Measurements from ENCODE around the gene SKIL. TPM values are rescaled to one million over a fixed set of nuclear protein-coding genes. Genes with fewer than 3 reads are reported as not detected.
A peak's percentile ranks its signal among the peaks of the same experiment; 100 is the strongest.

SKIL gene
- total RNA-seq, 1 donor from 2014 or later = 98.0 TPM

GRCh38 chr3:170359178-170359704 is 1.7 kb downstream of the SKIL start:
- TF ChIP-seq CTCF (IDR thresholded peaks at IDR 0.05; ENCODE audit: unreplicated experiment) = no peak
- no peak for DNase-seq (ENCODE audit: low spot score, unreplicated experiment)
- peak overlapping the region; percentile 94 for H3K4me3 Mint-ChIP-seq (ENCODE audit: low read depth)
- peak overlapping the region; percentile 93 for H3K27ac Mint-ChIP-seq
- H3K4me1 Mint-ChIP-seq (ENCODE audit: low read depth) = peaks cover 46% of the 10 kb centered on the region
- H3K36me3 Mint-ChIP-seq (ENCODE audit: insufficient read depth) = peaks cover 20% of the 10 kb centered on the region
- H3K27me3 Mint-ChIP-seq = no peaks in the 10 kb centered on the region
- H3K9me3 Mint-ChIP-seq (ENCODE audit: low read depth) = no peaks in the 10 kb centered on the region

GRCh38 chr3:170360466-170360865 is 3.0 kb downstream of the SKIL start:
- Mint-ChIP-seq H3K27me3 (no peaks in the 10 kb centered on the region), H3K9me3 (ENCODE audit: low read depth) (no peaks in the 10 kb centered on the region), H3K4me1 (ENCODE audit: low read depth) (peaks cover 42% of the 10 kb centered on the region), H3K4me3 (ENCODE audit: low read depth) (peak overlapping the region; percentile 50), H3K36me3 (ENCODE audit: insufficient read depth) (peaks cover 28% of the 10 kb centered on the region), H3K27ac (peak overlapping the region; percentile 62)
- TF ChIP-seq CTCF (IDR thresholded peaks at IDR 0.05; ENCODE audit: unreplicated experiment) = no peak
- DNase-seq (ENCODE audit: low spot score, unreplicated experiment) = no peak

- H3K36me3 Mint-ChIP-seq (ENCODE audit: insufficient read depth) = peaks cover 28% of the 10 kb centered on the region
- no peaks in the 10 kb centered on the region for H3K27me3 Mint-ChIP-seq
- no peak for DNase-seq (ENCODE audit: low spot score, unreplicated experiment)
- no peaks in the 10 kb centered on the region for H3K9me3 Mint-ChIP-seq (ENCODE audit: low read depth)
- peak overlapping the region; percentile 50 for H3K4me3 Mint-ChIP-seq (ENCODE audit: low read depth)
- TF ChIP-seq CTCF (IDR thresholded peaks at IDR 0.05; ENCODE audit: unreplicated experiment) = no peak
- peak overlapping the region; percentile 62 for H3K27ac Mint-ChIP-seq
- peaks cover 38% of the 10 kb centered on the region for H3K4me1 Mint-ChIP-seq (ENCODE audit: low read depth)
These were observed 3.4 kb downstream of the SKIL start for GRCh38 chr3:170360916-170361315.

- H3K9me3 Mint-ChIP-seq (ENCODE audit: low read depth) = no peaks in the 10 kb centered on the region
- TF ChIP-seq CTCF (IDR thresholded peaks at IDR 0.05; ENCODE audit: unreplicated experiment) = no peak
- peaks cover 30% of the 10 kb centered on the region for H3K36me3 Mint-ChIP-seq (ENCODE audit: insufficient read depth)
- DNase-seq (ENCODE audit: low spot score, unreplicated experiment) = no peak
- H3K4me1 Mint-ChIP-seq (ENCODE audit: low read depth) = peaks cover 33% of the 10 kb centered on the region
- H3K27ac Mint-ChIP-seq = peak overlapping the region; percentile 69
- H3K27me3 Mint-ChIP-seq = no peaks in the 10 kb centered on the region
- H3K4me3 Mint-ChIP-seq (ENCODE audit: low read depth) = peak overlapping the region; percentile 57
These were observed 4.2 kb downstream of the SKIL start for GRCh38 chr3:170361711-170362110.

- Mint-ChIP-seq H3K4me3 (ENCODE audit: low read depth) (no peak overlapping the region), H3K27me3 (no peaks in the 10 kb centered on the region), H3K27ac (peak overlapping the region; percentile 71), H3K9me3 (ENCODE audit: low read depth) (no peaks in the 10 kb centered on the region), H3K36me3 (ENCODE audit: insufficient read depth) (peaks cover 35% of the 10 kb centered on the region), H3K4me1 (ENCODE audit: low read depth) (peaks cover 30% of the 10 kb centered on the region)
- TF ChIP-seq CTCF (IDR thresholded peaks at IDR 0.05; ENCODE audit: unreplicated experiment) = no peak
- no peak for DNase-seq (ENCODE audit: low spot score, unreplicated experiment)
These were observed 6.0 kb downstream of the SKIL start for GRCh38 chr3:170363471-170363994.
